DOHH2 (cell line): ENCODE measurements around the gene GSG1L.
A peak's percentile ranks its signal among the peaks of the same experiment; 100 is the strongest.

Experiments used
- EZH2phosphoT487 ChIP-seq: fragments of 200-600 bp; sonication (generic); IDR thresholded peaks from 2 replicates; pipeline ENCODE4 v1.6.1; 2017; ENCODE audit warnings: borderline replicate concordance, mild to moderate bottlenecking, antibody characterized with exemption, low read length, moderate library complexity, mixed read lengths
- TF ChIP-seq, protein P1 (sequence below): fragments of 200-600 bp; sonication (generic); IDR thresholded peaks from one replicate; pipeline ENCODE4 v1.5.1; 2014; ENCODE audit warnings: antibody characterized with exemption, mild to moderate bottlenecking, low read depth, low read length; ENCODE audit not compliant: poor library complexity, severe bottlenecking

- TF ChIP-seq, protein P1, sequence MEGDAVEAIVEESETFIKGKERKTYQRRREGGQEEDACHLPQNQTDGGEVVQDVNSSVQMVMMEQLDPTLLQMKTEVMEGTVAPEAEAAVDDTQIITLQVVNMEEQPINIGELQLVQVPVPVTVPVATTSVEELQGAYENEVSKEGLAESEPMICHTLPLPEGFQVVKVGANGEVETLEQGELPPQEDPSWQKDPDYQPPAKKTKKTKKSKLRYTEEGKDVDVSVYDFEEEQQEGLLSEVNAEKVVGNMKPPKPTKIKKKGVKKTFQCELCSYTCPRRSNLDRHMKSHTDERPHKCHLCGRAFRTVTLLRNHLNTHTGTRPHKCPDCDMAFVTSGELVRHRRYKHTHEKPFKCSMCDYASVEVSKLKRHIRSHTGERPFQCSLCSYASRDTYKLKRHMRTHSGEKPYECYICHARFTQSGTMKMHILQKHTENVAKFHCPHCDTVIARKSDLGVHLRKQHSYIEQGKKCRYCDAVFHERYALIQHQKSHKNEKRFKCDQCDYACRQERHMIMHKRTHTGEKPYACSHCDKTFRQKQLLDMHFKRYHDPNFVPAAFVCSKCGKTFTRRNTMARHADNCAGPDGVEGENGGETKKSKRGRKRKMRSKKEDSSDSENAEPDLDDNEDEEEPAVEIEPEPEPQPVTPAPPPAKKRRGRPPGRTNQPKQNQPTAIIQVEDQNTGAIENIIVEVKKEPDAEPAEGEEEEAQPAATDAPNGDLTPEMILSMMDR = peak; percentile 12
- TF ChIP-seq EZH2phosphoT487 = no peak
Measured at GRCh38 chr16:27754788-27755690, 308.5 kb downstream of the GSG1L start.
